HG02763 (cell line): Measurements from ENCODE around the gene REXO2.

ENCODE experiments used
- ATAC-seq: cut with Tn5 transposase; IDR thresholded peaks from one replicate; pipeline ENCODE4 v1.9.1; 2021; ENCODE audit warnings: mild to moderate bottlenecking, moderate library complexity; ENCODE audit not compliant: unreplicated experiment

The REXO2 gene

GRCh38 chr11:114439229-114440120 lies at the start of gene REXO2:
Gene REXO2, plus strand, starts transcription at chr11:114439467. Its CDS starts 62 bp downstream, at chr11:114439529.
- peak; percentile 99 for ATAC-seq

GRCh38 chr11:114392735-114393667 lies 46.3 kb upstream of the REXO2 start:
- no peak for ATAC-seq

GRCh38 chr11:114395736-114396135 lies 43.5 kb upstream of the REXO2 start:
- ATAC-seq, result no peak

GRCh38 chr11:114396916-114397315 lies 42.4 kb upstream of the REXO2 start:
- ATAC-seq, result no peak

GRCh38 chr11:114397349-114397982 lies 41.8 kb upstream of the REXO2 start:
- no peak for ATAC-seq

- ATAC-seq, result no peak
Measured at GRCh38 chr11:114398303-114398920, 40.9 kb upstream of the REXO2 start.

- peak; percentile 11 for ATAC-seq
Measured at GRCh38 chr11:114399490-114400215, 39.6 kb upstream of the REXO2 start.

GRCh38 chr11:114400216-114400914 lies 38.9 kb upstream of the REXO2 start, which contains the start of the genes C11orf71 and RBM7:
Gene C11orf71, minus strand, starts transcription at chr11:114400511. Its CDS starts 180 bp downstream, at chr11:114400331.
Gene RBM7, plus strand, starts transcription at chr11:114400666. Its CDS starts 6 bp downstream, at chr11:114400672.
- ATAC-seq, result peak; percentile 94

- no peak for ATAC-seq
Measured at GRCh38 chr11:114400915-114401223, 38.4 kb upstream of the REXO2 start.

- no peak for ATAC-seq
Measured at GRCh38 chr11:114401311-114401710, 38.0 kb upstream of the REXO2 start.

- ATAC-seq, result no peak
Measured at GRCh38 chr11:114412946-114413345, 26.3 kb upstream of the REXO2 start.

GRCh38 chr11:114413958-114414357 lies 25.3 kb upstream of the REXO2 start:
- ATAC-seq, result no peak

- no peak for ATAC-seq
Measured at GRCh38 chr11:114416441-114416961, 22.8 kb upstream of the REXO2 start.

GRCh38 chr11:114426280-114426679 lies 13.0 kb upstream of the REXO2 start:
- ATAC-seq, result no peak

- no peak for ATAC-seq
Measured at GRCh38 chr11:114430290-114430689, 9.0 kb upstream of the REXO2 start.

- no peak for ATAC-seq
Measured at GRCh38 chr11:114432893-114433292, 6.4 kb upstream of the REXO2 start.

- ATAC-seq, result no peak
Measured at GRCh38 chr11:114433376-114433775, 5.9 kb upstream of the REXO2 start.

- no peak for ATAC-seq
Measured at GRCh38 chr11:114438303-114438702, 964 bp upstream of the REXO2 start.
